SIG-M5 treated with dmso at 0.1 percent for 504 hours (cell line): ENCODE results near the gene LAYN.
A peak's percentile ranks its signal among the peaks of the same experiment; 100 is the strongest.

Experiments used
- DNase-seq: peaks from one replicate; lab custom pipeline; 2025; ENCODE audit not compliant: unreplicated experiment; lab: John Stamatoyannopoulos, UW

Gene LAYN, protein sequence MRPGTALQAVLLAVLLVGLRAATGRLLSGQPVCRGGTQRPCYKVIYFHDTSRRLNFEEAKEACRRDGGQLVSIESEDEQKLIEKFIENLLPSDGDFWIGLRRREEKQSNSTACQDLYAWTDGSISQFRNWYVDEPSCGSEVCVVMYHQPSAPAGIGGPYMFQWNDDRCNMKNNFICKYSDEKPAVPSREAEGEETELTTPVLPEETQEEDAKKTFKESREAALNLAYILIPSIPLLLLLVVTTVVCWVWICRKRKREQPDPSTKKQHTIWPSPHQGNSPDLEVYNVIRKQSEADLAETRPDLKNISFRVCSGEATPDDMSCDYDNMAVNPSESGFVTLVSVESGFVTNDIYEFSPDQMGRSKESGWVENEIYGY

DNA sequence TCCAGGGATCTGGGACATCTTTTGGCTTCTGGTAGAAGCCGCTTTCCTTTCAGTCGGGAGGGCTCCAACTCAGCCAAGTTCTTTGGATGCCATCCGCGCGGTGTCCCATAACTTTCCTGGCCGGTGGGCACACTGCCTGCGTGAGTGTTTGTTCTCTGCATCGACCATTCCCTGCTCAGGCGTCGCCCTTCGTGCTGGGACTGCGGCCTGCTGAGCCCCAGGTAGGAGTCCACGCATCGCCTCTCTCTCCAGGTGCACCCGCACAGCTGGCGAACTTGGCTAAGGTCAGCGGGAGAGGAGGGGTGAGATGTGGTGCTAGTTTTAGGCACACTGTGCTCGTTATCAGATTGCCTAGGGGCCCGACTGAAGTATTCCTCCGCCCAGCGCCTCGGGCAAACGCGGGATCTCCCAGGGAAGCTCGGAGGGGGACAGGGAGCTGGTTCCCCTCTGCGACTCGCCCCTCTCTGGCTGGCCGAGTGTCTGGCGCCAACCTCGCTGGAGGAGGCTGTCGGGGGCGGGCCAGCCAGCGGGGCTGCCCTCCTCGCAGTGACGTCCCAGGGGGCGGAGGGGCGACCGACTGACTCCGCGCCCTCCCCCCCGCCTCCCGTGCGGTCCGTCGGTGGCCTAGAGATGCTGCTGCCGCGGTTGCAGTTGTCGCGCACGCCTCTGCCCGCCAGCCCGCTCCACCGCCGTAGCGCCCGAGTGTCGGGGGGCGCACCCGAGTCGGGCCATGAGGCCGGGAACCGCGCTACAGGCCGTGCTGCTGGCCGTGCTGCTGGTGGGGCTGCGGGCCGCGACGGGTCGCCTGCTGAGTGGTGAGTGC is at the start of gene LAYN:
TSS of gene LAYN (plus strand) at position 607 of the 823 bp plus-strand sequence. CDS start at position 731, 124 bp downstream.
- no peak for DNase-seq

DNA sequence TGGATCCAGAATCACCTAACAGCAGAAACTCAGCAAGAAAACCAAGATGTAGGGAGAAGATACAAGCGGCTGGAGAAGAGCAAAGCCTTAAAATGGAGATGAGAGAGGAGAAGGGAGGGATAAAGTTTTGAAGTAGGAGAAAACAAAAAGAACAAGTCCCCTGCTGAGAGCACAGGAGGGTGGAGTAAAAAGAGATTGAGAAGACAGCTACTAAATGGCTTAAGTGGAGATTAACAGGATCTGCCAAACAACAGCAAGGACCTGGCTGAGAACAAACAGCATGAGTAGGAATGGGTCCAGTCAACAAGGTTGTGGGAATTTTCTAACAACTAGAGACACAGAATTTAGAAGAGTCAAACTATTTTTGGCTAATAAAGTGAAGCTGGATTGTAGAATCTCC is 46.5 kb upstream of the LAYN start:
- no peak for DNase-seq

DNA sequence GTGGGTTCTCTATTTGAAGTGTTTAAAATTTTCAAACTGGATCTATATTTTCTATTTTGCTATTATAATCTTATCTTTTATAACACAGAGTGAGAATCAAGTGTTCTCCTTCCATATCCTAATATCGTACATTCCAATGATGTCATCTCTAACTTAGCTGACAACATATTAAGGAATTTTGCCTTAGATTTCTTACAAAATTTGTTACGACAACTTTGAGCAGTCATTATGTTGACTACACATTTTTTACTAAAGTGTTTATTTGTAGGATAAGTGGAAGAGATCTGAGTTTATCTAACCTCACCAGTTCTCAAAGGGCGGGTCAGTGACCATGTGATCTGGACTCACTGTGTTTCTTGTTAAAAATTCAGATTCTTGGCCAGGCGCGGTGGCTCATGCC is 41.0 kb upstream of the LAYN start:
- DNase-seq = no peak

DNA sequence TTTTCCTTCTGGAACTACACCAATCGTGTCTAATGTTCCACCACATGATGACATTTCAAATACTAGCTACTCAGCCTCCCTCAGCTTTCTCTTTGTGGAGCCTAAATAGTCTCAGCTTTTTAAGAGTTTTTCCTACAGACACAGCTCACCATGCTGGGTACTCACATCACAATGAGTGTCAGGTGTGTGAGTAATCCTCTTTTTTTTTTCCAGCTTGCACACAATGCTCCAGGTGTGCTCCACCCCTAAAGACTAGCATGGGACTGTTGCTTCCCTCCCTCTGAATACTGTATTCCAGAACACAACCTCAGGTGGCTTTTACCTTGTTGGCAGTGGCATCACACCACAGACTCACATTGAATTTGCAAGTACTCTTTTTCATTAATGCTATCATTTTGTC is 40.0 kb upstream of the LAYN start:
- DNase-seq = no peak

DNA sequence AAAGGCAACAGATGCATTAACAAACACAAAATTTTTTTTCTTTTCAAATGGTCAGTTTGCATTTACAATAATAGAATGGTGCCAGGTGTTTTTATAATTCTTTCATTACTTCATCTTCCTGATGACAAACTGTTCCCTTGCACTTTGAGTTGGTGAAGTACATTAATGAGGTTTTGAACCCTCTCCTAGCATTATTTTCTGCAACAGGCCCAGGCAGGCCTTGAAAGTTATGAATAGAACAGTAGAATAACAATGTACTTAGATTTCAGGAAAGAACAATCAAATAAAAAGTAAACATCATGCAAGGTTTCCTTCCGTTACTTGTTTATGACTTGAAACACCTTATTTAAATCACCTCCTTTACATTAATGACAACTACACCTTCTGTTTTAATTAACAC is 37.9 kb upstream of the LAYN start:
- no peak for DNase-seq

DNA sequence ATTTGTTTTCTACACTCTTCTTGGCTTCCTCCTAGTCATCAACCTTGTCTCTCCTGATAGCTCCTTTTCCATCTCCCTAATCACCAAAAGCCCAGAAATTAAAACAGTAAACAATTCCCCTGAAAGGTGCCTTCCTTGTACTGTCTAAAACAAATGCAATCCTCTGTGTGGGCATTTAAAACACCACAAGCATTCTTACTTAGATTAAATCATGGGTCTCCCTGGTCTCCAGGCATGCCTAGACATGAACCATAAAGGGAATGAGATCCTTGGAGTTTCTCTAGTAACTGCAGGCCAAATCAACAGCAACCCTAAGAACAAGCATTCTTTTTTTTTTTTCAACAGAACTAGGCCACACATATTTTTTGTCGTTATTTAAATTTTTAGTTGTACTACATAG is 30.2 kb upstream of the LAYN start:
- DNase-seq = no peak

DNA sequence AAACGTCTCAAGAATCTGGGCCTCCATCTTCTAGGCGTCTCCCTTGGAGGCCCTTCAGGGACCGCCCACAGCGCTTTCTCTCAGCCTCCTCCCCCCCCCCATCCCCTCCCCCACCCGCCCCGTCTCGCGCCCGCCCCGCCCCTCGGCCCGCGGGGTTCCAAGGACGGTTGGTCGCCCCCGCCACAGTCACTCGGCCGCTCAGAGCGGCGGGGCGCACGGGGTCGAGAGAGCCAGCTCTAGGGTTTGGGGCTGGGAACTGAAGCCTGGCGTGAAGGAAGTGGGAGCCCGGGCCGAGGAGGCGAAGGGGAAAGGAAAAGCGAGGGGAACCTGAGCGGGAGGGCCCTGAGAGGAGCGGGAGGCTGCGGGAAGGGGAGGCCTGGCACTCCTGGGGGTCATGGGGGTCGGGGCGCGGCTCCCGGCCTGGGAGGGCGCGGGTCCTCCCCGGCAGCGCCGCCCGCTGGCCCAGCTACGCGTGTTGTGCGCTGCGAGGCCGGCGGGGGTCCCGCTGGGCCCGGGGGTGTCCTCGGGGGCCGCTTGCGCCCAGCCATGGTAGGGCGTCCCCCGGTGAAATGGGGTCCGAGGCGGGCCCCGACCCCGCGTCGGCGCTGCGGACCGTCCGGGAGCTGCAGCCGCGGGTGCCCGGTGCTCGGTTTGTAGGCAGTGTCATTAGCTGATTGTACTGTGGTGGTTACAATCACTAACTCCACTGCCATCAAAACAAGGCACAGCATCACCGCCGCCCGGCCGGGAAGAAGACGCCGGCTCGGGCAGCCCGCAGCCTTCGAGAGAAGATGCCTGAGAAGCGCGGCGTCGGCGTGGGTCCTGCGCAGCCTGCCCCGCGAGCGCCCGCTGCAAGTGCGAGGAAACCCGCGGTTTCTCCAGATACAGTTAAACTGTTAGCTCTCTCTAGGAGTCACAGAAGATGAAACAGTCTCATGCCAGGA is 28.0 kb upstream of the LAYN start, which contains the start of gene BTG4:
TSS of gene BTG4 (minus strand) at position 91 of the 944 bp plus-strand sequence. CDS start 13,610 bp downstream, outside the sequence.
- DNase-seq = no peak

DNA sequence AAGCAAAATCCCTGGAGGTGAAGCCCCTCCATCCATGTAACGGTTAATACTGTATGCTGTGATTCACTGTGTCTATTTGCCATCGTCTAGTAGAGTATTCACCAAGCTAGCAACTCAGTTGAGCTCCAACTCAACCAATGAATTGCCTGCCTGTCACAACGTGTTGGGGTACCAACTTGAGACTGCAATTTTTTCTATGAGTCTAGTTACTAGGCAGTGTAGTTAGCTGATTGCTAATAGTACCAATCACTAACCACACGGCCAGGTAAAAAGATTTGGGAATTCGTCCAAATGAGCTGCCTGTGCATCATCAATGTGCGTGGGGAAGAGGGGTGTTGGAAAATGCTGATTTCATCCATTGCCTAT is 27.3 kb upstream of the LAYN start:
- DNase-seq = no peak

DNA sequence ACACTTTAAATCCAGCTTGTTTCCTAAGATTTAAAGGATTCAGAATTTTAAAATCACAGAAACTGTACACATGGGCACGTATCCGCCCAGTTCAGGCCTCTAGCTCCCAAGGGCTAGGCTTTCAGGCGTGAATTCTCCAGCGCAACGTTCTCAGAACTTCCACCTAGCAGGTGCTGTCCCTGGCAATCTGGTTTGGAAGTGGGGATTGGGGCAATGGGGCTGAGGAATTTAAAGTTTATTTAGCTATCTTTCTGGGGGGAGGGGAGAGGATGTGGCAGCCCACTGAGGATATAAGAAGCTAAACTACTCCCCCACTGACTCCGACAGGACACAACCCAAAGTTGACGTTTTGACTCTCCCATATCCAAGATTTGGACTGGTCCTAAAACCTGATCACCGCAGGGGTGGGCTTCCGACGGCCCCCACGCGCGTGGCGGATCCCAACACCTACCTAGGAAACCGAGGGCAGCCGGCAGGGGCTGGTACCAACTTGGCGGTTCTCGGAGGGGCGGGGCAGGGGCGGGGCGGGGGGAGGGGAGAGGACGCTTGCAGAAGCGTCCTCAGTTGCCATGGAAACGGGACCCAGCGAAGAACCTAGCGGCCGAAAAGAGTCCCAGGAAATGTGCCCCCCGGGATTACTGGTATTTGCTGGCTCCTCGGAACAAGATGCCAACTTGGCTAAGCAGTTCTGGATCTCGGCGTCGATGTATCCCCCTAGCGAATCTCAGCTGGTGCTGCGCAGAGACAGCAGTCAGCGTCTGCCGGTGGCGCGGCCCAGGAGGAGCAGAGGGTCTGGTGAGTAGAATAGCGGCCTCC is 26.1 kb upstream of the LAYN start, which contains the start of gene HOATZ:
TSS of gene HOATZ (plus strand) at position 563 of the 816 bp plus-strand sequence. CDS start at position 570, 7 bp downstream.
- no peak for DNase-seq

DNA sequence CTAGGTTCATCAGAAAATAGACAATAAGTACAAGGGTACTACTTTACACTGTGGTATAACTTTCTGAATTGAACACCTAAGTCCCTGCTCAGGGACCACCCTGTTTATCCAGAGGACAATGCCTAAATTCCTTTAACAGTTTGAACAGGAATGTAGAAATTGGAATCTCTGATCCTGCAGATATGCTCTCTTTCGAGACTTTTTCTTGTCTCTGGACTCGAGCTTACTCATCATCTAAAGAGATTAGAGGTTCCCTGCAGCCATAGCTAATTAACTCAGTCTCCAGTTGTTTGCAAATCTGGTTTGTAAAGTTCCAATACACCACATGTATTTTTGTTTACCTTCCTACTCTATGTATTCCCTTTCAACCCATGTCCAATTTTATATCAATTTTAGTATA is 24.9 kb upstream of the LAYN start:
- no peak for DNase-seq

DNA sequence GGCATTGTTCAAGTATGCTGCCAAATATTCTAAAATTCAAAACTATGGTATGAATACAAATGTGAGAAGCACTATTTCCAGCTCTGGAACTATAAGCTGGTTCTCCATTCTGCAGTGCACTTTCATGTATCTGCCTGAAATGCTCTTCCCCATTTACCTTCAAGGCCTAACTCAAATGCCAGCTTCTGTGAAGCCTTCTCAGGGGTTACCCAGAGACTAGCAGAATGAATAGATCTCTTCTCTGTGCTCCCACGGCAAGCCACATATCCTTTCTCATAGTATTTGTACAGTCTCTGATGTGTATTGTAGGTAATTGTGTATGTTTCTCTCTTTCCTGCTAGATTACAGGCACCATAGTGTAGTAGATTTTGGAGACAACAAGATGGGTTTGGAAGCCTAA is 21.9 kb upstream of the LAYN start:
- no peak for DNase-seq

DNA sequence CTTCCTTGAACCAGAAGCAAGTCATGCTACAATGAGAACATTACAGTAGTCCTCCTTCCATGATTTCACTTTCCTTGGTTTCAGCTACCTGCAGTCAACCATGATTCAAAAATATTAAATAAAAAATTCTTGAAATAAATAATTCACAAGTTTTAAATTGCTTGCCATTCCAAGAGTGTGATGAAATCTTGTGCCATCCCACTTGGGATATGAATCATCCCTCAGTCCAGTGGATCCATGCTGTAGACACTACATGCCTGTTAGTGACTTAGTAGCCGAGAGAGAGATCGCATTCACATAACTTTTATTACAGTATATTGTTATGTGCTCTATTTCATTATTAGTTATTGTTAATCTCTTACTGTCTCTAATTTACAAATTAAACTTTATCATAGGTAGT is 20.0 kb upstream of the LAYN start:
- no peak for DNase-seq

DNA sequence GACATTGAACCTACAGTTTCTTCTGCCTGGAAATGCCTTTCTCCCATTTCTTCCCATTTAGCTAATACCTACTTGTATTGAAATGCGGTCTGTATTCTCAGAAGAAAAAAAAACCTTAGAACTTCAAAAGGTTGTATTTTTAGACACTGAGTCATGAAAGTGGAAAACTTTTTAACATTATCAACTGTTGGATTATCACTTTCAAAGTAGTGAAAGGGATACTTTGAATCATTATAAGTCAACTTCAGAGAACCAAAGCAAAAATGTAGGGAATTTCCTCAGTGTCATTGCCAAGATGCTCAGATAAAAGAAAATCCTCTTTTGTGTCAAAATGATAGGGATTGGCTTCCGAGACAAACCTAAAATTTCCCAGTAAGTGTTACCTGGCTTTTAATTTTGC is 19.4 kb upstream of the LAYN start:
- no peak for DNase-seq

DNA sequence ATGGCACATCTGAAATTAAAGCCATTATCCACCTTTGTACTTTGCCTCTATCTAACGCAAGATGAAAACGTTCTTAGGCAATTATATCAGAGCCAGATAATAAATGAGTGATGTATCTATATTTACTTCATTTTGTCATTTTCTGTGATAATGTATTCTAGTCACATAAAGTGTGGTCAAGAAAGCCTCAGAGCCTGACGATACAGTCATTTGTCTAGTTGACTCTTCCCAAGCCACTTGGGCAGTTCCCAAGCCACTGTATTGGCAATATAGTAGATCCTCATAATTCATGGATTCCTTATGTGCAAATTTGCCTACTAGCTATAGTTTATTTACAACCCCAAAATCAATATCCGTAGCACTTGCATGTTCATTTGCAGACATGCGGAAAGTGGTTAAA is 18.1 kb upstream of the LAYN start:
- no peak for DNase-seq

DNA sequence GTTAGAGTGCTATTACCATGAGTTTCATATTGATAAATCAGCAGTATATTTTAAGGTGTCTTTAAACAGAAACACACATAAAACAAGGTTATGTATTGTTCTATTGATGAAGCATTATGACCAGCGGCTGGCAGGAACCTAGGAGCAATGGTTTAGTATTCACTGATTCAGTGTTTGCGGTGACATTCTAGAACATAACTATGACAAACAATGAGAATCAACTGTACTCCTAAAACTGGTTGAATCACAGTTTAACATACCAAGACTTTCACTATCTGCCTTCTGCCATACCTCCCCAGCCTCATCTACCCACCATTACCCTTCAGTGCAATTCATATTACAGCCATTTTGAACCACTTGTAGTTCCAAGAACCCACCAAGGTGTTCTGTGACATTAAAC is 17.2 kb upstream of the LAYN start:
- no peak for DNase-seq

DNA sequence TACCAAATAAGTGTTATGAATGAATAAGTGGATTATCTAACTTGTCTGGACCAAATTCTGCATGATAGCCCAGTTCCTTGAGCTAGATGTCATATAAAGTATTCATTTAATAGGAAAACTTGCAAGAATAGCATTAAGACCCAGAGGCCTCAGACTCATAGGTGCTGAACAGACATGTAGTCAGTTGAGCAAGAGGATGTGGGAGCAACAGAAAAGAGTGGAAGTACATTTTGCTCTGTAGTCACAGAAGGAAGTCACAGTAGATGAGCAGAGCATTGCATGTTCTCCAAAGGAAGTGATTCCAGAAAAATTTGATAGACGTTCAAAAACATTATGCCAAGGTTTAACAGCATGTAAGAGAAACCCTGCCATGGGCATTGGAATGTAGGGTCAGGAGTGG is 16.5 kb upstream of the LAYN start:
- peak; percentile 14 for DNase-seq

DNA sequence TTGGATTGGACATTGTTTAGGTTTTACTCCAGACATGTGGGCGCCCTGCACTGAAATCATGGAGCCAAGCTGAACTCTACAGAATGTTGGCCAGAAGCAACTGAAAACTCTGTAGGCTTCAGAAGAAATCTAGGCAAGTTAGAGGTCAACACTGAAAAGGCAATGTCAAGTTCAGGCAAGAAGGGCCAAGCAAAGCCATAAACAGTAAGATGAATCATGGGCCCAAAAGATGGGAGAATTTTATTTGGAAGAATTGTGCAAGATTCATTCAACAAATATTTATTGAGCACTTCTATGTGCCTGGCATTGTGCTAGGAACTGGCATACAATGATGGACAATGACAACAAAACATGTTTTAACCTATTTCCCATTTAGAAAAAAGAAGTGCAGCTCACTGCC is 15.1 kb upstream of the LAYN start:
- DNase-seq = no peak

DNA sequence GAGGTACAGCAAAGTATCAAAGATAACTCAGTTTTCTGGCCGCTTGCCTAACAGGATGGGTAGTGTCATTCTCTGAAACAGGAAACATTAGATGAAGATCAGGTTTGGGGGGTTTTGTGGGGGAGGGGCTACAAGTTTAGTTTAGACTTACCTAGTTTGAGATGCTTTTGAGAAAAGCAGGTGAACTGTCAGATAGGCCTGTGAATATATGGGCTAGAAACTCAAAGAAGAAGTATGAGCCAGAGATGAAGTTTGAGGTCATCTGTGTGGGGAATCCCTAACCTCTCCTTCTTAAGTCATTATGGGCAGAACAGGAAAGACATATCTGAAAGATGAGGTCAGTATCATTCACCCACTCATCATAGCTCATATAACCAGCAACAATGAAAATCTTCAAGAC is 14.0 kb upstream of the LAYN start:
- no peak for DNase-seq

DNA sequence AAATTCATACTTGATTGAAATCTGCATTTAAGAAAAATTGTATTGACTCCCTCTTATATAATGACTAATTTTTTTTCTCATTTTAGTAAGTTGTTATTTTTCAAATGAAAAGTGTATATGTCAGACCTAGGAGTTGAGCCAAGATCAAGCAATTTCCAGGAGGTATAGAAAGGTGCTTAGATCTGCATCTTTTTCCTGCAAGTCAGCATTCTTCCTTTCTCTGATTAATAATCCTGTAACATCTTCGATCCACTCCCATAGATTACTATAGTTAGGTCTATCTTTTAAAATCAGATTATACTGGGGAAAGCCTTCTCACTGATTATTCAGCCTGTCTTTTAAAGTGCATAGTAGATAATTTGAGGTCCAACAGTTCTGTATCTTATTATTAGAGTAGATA is 13.2 kb upstream of the LAYN start:
- no peak for DNase-seq

DNA sequence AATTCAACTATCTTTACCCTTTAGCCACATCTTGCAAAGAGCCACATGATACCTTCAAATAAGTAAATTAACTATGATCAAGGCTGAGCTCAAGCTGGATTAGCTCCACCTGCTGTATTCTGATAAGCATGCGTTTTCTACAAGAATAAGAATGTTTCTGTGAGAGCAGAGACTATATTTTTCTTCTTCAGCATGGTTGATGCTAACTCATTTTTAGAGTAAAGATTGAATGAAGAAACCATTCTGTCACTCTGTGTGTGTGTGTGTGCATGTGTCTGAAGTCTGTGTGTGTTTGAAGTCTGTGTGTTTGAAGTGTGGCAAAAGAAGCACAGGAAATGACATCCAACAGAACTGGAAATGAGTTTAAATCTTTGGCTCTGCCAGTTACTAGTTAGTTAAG is 12.0 kb upstream of the LAYN start:
- DNase-seq = no peak
